Left forelimb (tissue), 1 donor: ENCODE data around the gene RTP1.
"Not testable (repeated sequence)": the region's sequence is repeated elsewhere in the genome, so short reads cannot be mapped to it uniquely, and the experiment has no call there.

Experiments
- DNase-seq: peaks from one replicate; pipeline ENCODE4 v3.0.0-alpha.2; 2018; ENCODE audit warnings: low spot score

Gene RTP1

GRCh38 chr3:187198490-187198889, 1.2 kb downstream of the RTP1 start:
- DNase-seq = no peak

- DNase-seq = not testable (repeated sequence)
Observed at GRCh38 chr3:187199463-187200050, 2.3 kb downstream of the RTP1 start.

GRCh38 chr3:187205683-187206082, 8.4 kb downstream of the RTP1 start:
- DNase-seq = no peak

DNA sequence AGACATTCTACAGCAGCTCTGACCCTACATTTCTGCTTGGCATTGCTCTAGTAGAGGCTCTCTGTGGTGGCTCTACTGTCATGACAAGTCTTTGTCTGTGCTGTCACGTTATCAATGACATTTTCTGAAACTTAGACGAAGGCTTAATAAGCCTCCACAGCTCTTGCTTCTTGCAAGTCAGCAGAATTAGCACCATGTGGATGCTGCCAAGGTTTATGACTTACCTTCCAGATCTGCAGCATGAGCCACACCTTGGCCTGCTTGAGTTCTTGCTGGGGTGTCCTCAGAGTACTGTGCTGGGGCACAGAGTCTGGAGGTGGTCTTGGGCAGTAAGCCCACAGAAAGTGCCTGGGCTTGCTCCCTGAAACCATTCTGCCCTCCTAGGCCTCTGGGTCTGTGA, 9.8 kb downstream of the RTP1 start:
- no peak for DNase-seq

DNA sequence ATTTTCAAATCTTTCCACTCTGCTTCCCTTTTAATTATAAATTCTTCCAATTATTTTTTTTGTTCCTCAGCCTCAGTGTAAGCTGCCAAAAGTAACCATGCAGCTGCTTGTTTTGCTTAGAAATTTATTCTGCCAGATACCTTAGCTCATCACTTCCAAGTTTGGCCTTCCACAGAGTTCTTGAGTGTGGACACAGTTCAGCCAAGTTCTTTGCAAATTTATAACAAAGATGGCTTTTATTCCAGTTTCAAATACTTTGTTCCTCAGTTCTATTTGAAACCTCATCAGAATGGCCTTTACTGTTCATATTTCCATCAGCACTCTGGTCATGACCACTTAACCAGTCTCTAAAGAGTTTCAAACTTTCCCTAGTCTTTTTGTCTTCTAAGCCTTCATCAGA, 10.3 kb downstream of the RTP1 start:
- DNase-seq = no peak

- DNase-seq = no peak
Observed at GRCh38 chr3:187208159-187208558, 10.9 kb downstream of the RTP1 start.

DNA sequence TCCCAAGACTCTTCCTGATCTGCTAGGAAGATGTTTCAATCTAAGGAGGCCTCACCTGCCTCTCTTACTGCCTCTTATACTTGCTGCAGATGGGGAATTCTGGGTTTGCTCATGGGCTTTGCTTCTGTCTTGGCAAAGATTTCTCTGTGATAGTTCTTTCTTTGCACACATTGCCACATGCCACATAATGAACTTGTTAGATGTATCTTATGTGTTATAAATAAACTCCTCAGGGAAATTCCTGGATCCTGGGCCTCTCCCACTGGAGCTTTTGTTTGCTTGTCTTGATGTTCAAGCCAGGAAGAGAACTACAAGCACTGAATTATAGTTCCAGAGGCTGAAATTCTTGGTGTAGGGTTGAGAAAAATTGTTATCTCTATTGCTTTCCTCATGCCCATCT, 12.2 kb downstream of the RTP1 start:
- DNase-seq = no peak

DNA sequence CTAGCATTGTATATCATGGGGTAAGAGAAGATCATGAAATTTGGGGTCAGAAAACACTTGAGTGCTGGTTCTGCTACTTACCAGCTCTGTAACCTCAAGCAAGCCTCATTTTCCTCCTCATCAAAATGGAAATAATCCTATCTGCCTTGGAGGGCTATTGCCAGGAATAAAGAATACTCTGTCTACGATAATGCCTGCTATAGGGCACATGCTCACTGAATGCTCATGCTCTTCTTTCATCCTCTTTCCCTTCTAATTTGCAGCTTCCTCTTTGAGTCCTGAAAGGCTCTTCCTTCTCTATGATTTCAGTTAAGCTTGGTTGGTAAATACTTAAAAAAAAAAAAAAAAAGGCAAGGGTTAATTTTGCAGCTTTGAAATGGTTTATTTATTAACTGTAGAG, 12.8 kb downstream of the RTP1 start:
- DNase-seq = no peak

- DNase-seq = no peak
Observed at GRCh38 chr3:187210545-187211327, 13.4 kb downstream of the RTP1 start.

DNA sequence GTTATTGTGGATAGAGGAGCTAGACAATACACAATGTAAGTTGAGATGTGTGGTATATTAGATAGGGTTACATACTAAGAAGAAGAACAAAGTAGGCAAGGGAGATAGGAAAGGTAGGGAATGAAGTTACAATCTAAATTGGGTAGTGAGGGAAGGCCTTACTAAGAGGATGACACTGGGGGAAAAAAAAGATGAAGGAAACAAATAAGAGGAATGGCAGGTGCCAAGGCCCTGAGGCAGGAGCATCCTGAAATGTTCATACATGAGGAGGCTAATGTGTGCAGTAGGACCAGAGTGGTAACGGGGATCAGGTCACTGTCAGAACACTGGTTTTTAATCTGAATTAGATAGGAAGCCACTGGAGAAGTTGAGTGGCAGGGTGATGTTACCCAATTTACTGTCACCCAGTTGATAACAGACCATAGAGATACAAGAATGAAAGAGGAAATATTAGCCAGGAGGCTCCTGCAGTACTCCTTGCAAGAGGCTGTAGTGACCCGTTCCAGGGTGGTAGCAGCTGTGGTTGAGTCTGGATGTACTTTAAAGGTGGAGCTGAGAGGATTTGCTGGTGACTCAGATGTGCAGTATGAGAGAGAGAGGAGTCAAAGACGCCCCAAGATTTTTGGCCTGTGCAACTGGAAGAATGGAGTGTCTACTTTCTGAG, 14.4 kb downstream of the RTP1 start:
- DNase-seq = no peak

DNA sequence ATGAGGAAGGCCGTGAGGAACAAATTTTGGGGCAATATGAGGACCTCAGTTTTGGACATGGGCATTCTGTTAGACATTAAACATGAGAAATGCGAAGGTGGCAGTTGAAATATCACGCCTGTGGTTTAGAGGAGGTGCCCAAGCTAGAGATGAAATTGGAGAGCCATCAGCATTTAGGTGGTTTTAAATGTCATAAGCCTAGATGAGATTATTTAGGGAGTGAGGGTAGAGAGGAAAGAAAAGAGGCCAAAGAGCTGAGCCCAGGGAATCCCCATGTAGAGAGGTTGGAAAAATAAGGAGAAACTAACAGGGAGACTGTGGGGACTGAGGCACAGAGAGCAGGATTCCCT, 14.9 kb downstream of the RTP1 start:
- no peak for DNase-seq

DNA sequence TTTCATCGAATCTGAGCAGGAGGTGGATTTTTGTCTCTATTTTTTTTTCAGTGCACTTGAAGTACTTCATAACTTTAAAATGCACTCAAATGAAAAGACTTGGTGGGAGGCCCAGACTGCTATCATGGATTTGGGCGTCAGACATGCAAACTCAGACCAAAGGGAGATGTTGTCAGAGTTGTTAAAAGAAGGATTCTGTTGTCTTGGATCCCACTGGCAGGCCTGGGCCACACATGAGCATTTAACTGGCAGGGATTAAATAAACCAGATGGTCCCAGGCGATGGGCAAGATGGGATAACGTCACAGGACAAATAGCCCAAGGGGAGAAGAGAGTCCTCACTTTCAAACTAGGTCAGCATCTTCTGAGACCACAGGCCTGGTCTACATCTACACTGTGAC, 15.4 kb downstream of the RTP1 start:
- no peak for DNase-seq

DNA sequence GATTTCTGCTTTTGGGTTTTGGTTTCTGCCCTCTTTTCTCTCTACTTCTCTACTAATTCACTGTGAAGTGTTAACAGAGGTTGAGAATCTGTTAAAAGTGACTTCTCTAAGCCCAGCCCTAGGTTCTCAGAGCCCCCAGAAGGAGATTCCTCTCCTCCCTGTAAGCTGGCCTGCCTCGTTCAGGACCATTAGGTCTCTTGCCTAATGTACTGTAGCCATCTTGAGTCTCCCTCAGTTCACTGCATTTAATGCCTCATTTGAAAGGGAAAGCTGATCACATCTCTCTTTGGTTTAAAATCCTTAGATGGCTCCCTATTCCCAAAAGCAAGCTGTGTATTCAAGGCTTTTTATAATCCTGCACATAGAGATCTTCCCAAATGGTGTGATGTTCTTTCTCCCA, 16.3 kb downstream of the RTP1 start:
- no peak for DNase-seq

DNA sequence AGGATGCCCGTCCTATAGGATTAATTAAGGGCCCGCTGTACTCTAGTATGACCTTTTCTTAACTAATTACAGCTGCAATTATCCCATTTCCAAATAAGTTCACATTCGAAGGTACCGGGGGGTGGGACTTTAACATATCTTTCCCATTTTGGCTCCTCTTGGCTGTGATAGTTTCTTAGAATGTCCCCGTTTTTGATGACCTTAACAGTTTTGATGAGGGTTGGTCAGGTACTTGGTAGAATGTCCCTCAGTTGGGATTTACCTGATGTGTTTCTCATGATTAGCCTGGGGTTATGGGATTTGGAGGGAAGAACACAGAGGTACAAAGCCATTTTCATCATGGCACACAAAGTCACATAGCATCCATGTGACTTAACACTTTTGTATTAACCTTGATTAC, 18.2 kb downstream of the RTP1 start:
- DNase-seq = no peak

DNA sequence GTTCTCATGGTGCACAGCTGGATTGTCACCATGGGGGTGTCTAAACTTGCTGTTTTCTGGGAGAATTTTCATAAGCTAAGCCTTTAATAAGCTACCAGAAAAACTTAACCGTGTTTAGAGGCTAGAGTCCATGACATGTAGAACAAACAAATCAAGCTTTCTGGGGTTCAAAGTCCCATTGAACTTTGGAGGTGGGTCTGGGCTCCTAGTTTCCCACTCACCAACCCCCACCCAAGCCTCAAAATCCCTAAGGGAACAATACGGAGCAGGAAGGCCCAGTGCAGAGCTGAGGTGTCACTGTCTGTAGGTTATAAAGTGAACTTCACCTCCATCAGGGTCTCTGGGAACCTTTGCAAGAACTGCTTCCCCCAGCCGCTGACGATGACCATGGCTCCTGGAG, 25.5 kb downstream of the RTP1 start:
- DNase-seq = no peak

- DNase-seq = no peak
Observed at GRCh38 chr3:187223799-187224198, 26.5 kb downstream of the RTP1 start.

- DNase-seq = no peak
Observed at GRCh38 chr3:187227658-187228258, 30.5 kb downstream of the RTP1 start.

DNA sequence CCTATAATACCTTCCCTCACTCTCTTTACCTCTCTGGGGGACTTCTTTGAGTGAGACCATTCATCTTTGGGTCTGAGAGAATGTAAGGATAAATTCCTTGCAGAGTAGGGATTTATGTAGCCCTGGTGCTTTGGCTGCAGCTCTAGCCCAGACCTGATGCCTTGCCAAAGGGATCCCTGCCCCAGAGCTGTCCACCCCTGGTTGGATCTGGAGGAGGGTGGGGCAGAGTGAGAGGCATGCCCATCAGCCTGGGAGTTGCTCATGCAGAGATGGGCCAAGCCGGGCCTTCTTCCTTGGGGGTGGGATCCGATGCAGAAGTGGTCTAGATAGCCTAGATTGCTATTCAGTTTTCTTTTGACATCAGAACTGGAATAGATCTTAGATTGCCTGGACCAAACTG, 31.5 kb downstream of the RTP1 start:
- DNase-seq = no peak

DNA sequence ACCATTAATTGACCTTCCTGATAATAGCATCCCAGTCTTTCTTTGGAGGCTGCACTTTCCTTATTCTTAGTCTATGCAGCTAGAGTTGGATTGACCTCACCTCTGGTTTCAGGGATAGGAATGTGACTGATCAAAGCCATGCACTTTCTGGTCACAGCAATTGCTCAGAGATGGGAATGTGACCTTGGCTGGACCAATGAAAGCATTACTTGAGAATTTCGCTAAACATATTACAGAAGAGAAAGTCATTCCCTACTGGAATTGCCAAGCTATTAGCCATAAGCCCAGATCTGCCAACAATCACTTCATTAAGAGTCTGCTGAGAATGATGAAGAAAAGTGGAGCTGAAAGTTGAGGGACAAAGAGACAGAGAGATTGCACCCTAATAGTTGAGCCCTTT, 32.7 kb downstream of the RTP1 start:
- DNase-seq = no peak

DNA sequence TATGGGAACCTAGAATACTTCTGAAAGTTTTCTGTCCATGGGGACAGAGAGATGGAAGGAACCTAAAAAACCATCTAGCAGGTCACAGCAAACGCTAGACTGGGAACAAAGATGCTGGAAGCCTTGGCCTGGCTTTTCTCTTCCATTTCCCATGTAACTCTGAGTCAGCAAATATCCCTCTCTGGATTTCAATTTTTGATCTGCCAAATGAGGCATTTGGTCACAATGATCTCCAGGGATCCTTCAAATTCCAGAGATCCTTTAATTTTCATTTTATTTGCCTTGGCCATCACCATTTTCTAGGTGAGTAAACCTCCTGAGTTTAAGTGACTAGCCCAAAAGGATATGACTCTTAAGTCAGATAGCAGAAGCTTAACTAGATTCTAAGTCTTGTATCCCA, 39.7 kb downstream of the RTP1 start:
- no peak for DNase-seq

DNA sequence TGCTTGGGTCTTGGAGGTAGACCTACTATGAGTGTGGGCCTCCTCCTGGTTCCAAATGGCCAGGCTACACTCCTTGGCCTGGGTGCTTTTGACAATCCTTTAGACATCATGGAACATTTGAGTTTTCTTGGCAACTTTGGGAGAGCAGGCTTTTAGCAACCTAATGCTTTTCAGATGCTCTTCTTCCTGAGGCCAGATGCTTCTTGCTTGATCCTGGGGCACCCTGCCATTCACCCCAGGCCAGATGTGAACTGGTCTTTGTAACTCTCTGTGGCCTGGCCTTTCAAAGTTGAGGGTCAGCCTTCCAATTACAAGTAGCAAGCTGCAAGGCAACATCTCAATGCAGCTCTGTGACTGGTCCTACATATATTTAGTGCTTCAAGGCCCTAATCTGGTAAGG, 40.5 kb downstream of the RTP1 start:
- DNase-seq = no peak

DNA sequence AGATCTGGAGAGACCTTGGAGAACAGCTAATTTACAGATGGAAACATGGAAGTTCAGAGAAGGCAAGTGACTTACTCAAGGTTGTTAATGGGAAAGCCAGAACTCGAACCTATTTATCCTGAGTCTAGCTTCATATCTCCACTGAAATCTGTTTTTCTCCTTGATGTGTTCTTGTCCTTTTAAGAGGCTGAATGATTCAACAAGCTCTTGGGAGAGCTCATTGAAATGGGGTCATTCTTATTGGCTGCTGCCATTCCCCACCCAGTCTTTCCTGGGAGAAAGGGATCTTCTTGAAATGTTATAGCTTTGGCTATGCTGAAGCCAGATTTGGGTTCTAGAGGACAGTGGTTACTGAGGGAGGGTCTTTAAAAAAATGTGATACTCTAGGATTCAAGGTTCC, 41.0 kb downstream of the RTP1 start:
- DNase-seq = no peak

DNA sequence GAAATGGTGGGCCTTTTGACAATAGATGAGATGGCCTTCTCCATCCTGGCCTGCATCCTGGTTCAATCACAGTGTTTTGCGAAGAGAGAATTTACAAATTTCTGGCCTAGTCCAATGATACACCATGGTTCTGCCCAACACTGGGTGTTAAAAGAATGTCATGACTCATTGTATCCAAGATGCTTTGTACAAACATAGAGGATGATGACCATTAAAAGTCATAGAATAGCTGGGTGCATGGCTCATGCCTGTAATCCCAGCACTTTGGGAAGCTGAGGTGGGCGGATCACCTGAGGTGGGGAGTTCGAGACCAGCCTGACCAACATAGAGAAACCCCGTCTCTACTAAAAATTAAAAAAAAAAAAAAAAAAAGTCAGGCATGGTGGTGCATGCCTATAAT, 41.5 kb downstream of the RTP1 start:
- not testable (repeated sequence) for DNase-seq
